ENCODE results near the gene MAP2K5. TPM values are rescaled to one million over a fixed set of nuclear protein-coding genes. Genes with fewer than 3 reads are reported as not detected.

Gene MAP2K5
- total and polyA plus RNA-seq, 9 of the 15 experiments (the other 6 are each of a cell fraction or from before 2014, with no cell fraction given): 0.41 to 16.5 (median 7.5) TPM

- TF ChIP-seq JUN (IDR thresholded peaks at IDR 0.05; ENCODE audit: borderline replicate concordance, low read depth, low read length) (peak; percentile 39; the same call in 1 of the 2 replicates), JUN (CRISPR knock-in tag; IDR thresholded peaks at IDR 0.05; ENCODE audit: borderline replicate concordance) (no peak), NUFIP1 (IDR thresholded peaks at IDR 0.05; ENCODE audit: partially characterized antibody) (no peak), TBL1XR1 (IDR thresholded peaks at IDR 0.05; ENCODE audit: low read length in 2 of 2) (peak in 1 of 2 experiments; percentile 42; a peak in 1 of 4 replicates), ZFP1 (CRISPR knock-in tag; IDR thresholded peaks at IDR 0.05) (no peak), ZNF740 (CRISPR knock-in tag; IDR thresholded peaks at IDR 0.05) (no peak), ZNF740 (tag; IDR thresholded peaks at IDR 0.05) (no peak), HNRNPH1 (optimal IDR thresholded peaks at IDR 0.05; ENCODE audit: low read depth, low read length) (no peak), ZEB2 (IDR thresholded peaks at IDR 0.05) (no peak), ZFPM2 (CRISPR knock-in tag; IDR thresholded peaks at IDR 0.05) (no peak), NFXL1 (CRISPR knock-in tag; IDR thresholded peaks at IDR 0.05) (no peak), GTF2F1 (IDR thresholded peaks at IDR 0.05; ENCODE audit: low read depth, low read length) (peak; percentile 66; the same call in 1 of the 2 replicates), E2F1 (CRISPR knock-in tag; IDR thresholded peaks at IDR 0.05) (peak; percentile 44), PCBP1 (IDR thresholded peaks at IDR 0.05; ENCODE audit: low read depth, low read length, poor library complexity, severe bottlenecking) (no peak), CBX1 (IDR thresholded peaks at IDR 0.05; ENCODE audit: low read depth) (0 out of 2 replicates have a peak, but pooled peaks have one; percentile 33), ZKSCAN3 (CRISPR knock-in tag; IDR thresholded peaks at IDR 0.05) (no peak), PTTG1 (tag; IDR thresholded peaks at IDR 0.05; ENCODE audit: low read depth) (no peak), HMGN3 (IDR thresholded peaks at IDR 0.05; ENCODE audit: borderline replicate concordance, extremely low read depth, insufficient read length, low read depth, low read length) (peak; percentile 67), RFX5 (IDR thresholded peaks at IDR 0.05; ENCODE audit: low read depth, low read length) (no peak), ZNF253 (CRISPR knock-in tag; conservative IDR thresholded peaks at IDR 0.05) (no peak), TRIM25 (IDR thresholded peaks at IDR 0.05; ENCODE audit: borderline replicate concordance) (no peak), TRIM28 (IDR thresholded peaks at IDR 0.05) (0 out of 2 replicates have a peak, but pooled peaks have one; percentile 17), POLR3A (IDR thresholded peaks at IDR 0.05; ENCODE audit: borderline replicate concordance, extremely low read depth, insufficient read depth, insufficient read length) (peak; percentile 92), ATF7 (IDR thresholded peaks at IDR 0.05) (peak; percentile 79), HEY1 (CRISPR knock-in tag; IDR thresholded peaks at IDR 0.05; ENCODE audit: borderline replicate concordance) (no peak)
Observed at GRCh38 chr15:67839929-67840748, 297.6 kb downstream of the MAP2K5 start, which contains the start of gene RNU6-1 (continued).
